ENCODE data around the gene ETV3L.

DNA sequence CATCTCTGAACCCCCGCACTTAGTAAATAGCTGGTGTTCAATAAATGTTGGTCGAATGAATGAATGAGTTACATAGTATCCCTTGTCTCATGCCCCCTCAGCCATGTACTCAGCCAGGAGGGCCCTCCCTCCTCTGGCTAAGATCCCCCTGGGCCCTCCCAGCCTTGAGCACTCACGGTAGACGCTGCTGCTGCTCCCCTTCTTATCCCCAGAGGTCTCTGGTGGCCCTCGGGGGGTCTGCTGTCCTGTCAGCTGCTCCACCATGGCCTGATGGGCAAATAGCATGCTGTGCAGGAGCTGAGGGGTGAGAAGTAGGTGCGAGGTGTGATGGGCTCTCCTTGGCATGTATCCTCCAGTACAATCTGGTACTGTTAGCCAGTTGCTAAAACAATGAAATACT is 1.9 kb downstream of the ETV3L start:
- TF ChIP-seq CTCF (IDR thresholded peaks at IDR 0.05) (no peak), EP300 (IDR thresholded peaks at IDR 0.05; ENCODE audit: low read depth) (no peak), POLR2AphosphoS5 (IDR thresholded peaks at IDR 0.05) (no peak), POLR2A (IDR thresholded peaks at IDR 0.05) (no peak)

Measured in transverse colon (tissue), 4 donors.